Posterior vena cava (tissue), 2 donors: ENCODE results near the gene CYP2S1. TPM values are rescaled to one million over a fixed set of nuclear protein-coding genes. Genes with fewer than 3 reads are reported as not detected.
"Not testable (repeated sequence)": the region's sequence is repeated elsewhere in the genome, so short reads cannot be mapped to it uniquely, and the experiment has no call there.

Experiments used
- DNase-seq: peaks from one replicate; pipeline ENCODE4 v3.0.0-alpha.2; 2020; ENCODE audit warnings: low spot score
- intact Hi-C, 2 donors: fragments of 100-400 bp; cut with DNase I; formaldehyde crosslinking; loops; one replicate each; pipeline versions ENCODE4 v1.14.1 to v1.14.2; 2022 to 2023
- total RNA-seq, 2 donors: library from RNA; stranded (reverse); fragmentation: NEBNext Ultra II Directional; extraction: Animal tissue kit (Norgen Biotek cat#: 25700); gene quantifications; one replicate each; pipeline ENCODE4 v1.2.1, GENCODE V29; 2021
- donor health status: DM: yes; HTN: yes; CAD: no.
- donor health status: DM: yes; HTN: yes; CAD: no.

The CYP2S1 gene
- total RNA-seq, 2 donors from 2014 or later, result 1.2 to 1.4 TPM

DNA sequence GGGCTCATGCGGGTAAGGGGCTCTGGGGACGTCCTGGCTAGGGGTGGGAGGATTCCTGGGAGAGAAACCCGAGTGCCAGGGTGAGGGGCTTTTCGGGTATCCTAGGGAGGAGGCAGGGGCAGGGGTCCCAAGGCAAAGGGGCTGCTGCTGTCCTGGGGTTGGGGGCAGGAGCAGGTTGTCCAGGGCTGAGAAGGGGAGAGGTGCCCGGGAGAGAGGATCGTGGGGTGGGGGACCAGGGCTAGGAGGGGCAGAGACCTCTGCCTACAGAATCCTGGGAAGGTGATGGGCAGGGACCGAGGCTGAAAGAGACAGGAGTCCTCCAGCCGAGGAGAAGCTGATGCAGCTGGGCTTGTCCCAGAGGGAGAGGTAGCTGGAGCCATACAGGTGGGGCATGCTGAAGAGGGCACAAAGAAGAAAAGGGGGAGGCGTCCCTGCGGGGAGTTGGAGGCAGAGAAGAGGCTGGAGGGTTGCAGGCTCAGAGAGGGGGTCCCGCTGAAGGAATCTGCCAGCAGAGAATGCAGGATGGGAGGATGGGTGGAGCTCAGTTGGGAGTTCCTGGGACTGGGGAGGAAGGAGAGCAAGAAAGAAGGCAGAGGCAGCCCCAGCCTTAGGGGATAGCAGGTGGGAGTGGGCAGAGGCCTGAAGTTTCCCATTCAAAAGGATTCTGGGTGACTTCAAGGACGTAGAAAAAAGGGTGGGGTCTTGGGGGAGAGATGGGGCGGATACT lies 574 bp downstream of the CYP2S1 start:
- intact Hi-C loops, result no loop called here
- DNase-seq, result no peak

DNA sequence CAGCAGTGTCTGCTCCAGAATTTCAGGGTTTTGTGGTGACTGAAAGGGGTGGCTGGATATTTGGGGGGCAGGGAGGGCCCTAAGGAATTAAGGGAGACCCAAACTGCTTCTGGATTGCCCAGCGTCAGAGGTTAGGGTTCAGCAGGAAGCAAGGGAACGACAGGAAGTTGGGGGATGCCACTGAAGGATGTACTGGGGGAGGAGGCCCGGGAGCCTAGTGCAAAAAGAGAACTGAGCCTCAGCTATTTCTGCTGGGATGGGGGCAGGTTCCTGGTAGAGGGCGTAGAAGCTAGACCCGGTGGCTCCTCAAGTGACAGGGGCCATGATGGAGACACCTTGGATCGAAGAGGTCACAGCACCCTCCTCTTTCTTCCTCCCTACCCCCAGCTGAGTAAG lies 1.1 kb downstream of the CYP2S1 start:
- intact Hi-C loops, result no loop called here
- DNase-seq, result no peak

DNA sequence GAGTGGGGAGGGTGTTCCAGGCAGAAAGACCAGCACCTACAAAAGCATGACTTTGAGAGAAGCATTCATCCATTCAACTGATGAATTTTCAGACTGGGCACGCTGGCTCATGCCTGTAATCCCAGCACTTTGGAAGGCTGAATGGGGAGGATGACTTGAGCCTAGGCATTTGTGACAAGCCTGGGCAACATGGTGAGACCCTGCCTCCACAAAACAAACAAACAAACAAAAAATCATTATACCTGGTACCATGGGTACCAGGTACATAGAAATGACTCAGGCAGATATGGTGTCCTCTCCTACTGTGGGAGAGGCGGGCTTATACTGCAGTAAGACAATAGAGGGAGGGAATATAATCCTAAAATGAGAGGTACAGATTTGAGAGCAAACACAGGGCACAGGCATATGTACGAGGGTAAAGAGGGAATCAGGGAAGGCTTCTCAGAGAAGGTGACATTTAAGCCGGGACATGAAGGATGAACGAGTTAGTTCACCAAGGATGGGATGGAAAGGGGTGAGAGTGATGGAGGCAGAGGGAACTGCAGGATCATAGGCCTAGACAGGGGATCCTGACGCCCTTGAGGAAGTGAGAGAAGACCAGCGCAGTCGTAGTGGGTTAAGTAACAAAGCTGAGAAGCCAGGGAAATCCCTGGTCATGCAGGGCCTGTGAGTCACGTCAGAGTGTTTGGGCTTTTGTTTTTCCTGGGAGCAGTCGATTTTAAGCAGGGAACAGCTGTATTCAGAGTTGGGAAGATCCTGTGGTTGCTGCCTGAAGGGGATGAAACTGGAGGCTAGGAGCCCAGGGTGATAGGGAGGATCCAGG lies 2.9 kb downstream of the CYP2S1 start:
- DNase-seq, result no peak
- intact Hi-C loops, result no loop called here

DNA sequence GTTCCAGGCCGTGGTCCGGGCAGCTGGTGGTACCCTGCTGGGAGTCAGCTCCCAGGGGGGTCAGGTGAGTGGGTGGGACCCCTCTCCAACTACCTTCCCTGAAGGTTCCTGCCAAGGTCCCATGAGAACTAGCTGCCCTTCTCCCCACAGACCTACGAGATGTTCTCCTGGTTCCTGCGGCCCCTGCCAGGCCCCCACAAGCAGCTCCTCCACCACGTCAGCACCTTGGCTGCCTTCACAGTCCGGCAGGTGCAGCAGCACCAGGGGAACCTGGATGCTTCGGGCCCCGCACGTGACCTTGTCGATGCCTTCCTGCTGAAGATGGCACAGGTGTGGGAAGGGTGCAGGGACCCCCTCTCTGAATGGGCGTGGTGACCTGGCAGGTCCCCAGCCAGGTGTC lies 5.5 kb downstream of the CYP2S1 start:
- no peak for DNase-seq
- intact Hi-C loops, result no loop called here

DNA sequence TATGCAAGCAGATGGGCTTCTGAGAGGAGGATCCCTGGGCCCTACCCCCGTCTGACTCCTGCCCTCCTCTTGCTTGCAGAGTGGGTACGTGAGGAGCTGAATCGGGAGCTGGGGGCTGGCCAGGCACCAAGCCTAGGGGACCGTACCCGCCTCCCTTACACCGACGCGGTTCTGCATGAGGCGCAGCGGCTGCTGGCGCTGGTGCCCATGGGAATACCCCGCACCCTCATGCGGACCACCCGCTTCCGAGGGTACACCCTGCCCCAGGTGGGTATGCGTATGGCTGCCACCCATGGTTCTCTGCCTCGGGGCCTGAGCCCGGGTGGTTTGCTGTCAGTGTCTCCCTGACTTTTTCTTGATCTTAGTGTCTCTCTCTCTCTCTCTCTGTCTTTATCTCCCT lies 10.4 kb downstream of the CYP2S1 start:
- DNase-seq, result no peak
- intact Hi-C loops, result loop anchor here in 1 of 2 donors (5.0 kb wide), 1 partner anchor 59 kb away; the partner anchor contains the start of gene HNRNPUL1

DNA sequence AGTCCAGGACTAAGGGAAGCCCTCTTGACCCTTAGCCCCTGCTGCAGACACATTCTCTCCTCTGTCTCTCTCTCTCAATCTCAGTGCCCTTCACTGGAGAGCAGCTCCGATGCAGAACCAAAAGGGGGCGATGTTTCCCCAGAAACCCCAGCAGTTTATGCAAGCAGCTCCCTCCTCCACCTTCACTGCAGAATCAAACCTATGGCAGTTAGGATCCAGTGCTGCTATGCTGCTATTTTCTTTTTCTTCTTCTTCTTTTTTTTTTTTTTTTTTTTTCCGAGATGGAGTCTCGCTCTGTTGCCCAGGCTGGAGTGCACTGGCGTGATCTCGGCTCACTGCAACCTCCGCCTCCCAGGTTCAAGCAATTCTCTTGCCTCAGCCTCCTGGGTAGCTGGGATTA lies 11.3 kb downstream of the CYP2S1 start:
- DNase-seq, result not testable (repeated sequence)
- intact Hi-C loops, result loop anchor here in 1 of 2 donors (5.0 kb wide), 1 partner anchor 58 kb away; the partner anchor contains the start of gene HNRNPUL1

DNA sequence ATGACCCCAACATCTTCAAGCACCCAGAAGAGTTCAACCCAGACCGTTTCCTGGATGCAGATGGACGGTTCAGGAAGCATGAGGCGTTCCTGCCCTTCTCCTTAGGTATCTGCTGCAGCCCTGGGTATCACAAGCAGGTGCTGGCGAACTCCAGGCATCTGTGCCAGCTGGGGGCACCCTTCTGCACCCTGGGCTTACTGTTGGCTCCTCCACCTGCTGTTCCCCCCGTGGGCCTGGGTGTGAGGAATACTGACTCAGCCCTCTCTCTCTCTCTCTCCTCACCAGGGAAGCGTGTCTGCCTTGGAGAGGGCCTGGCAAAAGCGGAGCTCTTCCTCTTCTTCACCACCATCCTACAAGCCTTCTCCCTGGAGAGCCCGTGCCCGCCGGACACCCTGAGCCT lies 13.0 kb downstream of the CYP2S1 start:
- intact Hi-C loops, result loop anchor here in 1 of 2 donors (5.0 kb wide), 1 partner anchor 56 kb away; the partner anchor contains the start of gene HNRNPUL1
- DNase-seq, result no peak

DNA sequence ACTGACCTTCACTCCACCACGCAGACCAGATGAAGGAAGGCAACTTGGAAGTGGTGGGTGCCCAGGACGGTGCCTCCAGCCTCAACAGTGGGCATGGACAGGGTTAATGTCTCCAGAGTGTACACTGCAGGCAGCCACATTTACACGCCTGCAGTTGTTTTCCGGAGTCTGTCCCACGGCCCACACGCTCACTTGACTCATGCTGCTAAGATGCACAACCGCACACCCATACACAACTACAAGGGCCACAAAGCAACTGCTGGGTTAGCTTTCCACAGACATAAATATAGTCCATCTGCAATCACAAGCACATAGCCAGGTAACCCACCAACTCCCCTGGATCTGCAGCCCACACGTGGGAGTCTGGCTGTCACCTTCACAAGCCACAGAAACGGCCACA lies 13.4 kb downstream of the CYP2S1 start:
- DNase-seq, result no peak
- intact Hi-C loops, result loop anchor here in 1 of 2 donors (5.0 kb wide), 1 partner anchor 56 kb away; the partner anchor contains the start of gene HNRNPUL1

DNA sequence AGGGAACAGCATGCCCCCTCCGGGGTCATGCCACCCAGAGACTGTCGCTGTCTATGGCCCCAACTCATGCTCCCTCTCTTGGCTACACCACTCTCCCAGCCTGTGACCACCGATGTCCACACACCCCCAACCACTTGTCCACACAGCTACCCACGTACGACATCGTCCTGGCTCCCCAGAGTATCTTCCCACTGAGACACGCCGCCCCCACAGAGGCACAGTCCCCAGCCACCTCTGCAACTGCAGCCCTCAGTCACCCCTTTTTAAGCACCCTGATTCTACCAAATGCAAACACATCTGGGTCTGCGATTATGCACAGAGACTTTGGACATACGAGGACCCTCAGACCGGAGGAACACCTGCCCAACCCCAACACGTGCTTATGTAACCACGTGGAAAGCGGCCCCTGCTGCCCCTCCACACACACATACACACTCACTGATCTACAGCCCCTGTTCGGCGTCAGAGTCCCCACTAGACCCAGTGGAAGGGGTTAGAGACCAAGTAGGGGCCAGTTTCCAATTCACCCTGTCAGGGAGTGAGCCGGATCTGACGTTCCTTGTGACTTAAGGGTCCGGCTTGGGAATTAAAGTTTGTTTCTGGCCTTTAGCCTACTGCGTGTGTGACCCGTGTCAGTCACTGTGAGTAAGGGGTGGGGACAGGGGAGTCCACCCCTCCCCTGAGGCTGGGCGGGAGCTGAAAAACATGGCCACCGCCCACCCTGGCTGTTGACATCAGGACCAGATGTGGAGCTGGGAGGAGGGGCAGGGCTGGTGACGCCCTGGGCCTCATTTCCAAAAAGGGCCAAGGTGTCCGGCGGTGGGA lies 14.1 kb downstream of the CYP2S1 start:
- intact Hi-C loops, result loop anchor here in 1 of 2 donors (5.0 kb wide), 1 partner anchor 55 kb away; the partner anchor contains the start of gene HNRNPUL1
- DNase-seq, result peak; percentile 91

DNA sequence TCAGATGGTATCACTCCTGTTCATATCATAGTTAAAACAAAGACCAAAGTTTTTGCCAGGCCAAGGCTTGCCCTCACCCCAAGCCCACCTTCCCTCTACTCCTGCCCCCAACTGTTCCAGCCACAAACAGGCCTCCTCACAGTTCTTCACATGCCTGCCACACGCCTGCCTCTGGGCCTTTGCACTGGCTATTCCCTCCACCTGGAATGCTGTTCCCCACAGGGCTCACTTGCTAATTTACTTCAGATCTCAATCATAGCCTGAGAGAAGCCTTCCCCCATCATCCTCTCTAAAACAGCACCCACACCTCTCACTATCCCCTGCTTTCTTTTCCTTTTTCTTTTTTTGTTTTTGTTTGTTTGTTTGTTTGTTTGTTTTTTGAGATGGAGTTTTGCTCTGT lies 21.1 kb downstream of the CYP2S1 start:
- intact Hi-C loops, result no loop called here

DNA sequence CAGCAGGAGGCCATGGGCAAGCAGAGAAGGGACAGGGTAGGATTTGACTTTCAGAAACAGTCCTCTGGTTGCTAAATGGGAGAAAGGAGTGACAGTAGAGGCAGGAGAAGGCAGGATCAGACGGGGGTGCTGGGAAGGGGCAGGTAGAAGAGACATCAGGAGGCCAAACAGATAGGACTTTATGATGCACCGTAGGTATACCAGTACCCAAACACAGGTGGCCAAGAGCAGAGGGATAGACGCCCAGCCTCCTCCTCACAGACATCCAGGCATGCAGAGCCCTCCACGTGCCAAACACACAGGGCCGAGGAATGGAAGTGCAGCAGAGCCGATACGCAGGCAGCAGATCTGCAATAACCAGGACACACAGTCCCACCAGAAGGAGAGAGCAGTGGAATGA lies 24.7 kb downstream of the CYP2S1 start:
- DNase-seq, result no peak
- intact Hi-C loops, result no loop called here

More for the DNA sequence above, 21.1 kb downstream of the CYP2S1 start:
- no peak for DNase-seq

DNA sequence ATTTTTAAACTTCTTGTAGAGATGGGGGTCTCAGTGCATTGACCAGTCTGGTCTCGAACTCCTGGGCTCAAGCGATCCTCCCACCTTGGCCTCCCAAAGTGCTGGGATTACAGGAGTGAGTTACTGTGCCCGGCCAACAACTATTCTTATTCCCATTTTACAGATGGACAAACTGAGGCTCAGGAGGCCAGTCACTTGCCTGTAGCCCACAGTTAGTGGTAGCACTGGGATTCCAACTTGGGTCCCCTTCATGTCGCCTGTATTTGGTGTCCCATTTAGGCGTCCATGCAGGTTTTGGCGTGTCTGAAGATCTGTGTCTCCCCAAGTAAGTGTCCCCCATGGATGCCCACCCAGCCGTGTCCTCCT lies 25.2 kb downstream of the CYP2S1 start:
- no peak for DNase-seq
- intact Hi-C loops, result no loop called here

DNA sequence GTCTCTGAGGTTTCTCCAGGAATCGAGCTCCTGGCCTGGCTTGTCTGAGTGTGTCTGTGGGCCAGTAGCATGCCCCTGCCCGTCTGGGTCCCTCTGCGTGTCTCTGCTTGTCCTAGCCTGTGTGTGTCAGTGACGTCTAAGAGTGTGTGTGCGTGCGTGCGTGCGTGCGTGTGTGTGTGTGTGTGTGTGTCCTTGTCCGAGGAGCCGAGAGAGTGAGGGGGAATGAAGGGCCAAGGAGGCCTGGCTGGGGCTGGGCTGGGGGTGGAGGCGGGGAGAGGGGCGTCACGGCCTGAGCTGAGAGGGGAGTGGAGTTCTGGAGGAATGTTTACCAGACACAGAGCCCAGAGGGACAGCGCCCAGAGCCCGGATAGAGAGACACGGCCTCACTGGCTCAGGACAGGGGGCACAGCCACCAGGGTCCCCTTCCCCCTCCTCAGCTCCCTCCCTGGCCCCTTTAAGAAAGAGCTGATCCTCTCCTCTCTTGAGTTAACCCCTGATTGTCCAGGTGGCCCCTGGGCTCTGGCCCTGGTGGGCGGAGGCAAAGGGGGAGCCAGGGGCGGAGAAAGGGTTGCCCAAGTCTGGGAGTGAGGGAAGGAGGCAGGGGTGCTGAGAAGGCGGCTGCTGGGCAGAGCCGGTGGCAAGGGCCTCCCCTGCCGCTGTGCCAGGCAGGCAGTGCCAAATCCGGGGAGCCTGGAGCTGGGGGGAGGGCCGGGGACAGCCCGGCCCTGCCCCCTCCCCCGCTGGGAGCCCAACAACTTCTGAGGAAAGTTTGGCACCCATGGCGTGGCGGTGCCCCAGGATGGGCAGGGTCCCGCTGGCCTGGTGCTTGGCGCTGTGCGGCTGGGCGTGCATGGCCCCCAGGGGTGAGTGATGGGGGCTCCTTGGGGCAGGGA lies 25.8 kb downstream of the CYP2S1 start, which contains the start of gene AXL:
Gene AXL, plus strand, starts transcription at position 609 of the 893 bp plus-strand sequence. Its CDS starts 170 bp downstream, at position 779.
- DNase-seq, result peak; percentile 95
- intact Hi-C loops, result no loop called here

DNA sequence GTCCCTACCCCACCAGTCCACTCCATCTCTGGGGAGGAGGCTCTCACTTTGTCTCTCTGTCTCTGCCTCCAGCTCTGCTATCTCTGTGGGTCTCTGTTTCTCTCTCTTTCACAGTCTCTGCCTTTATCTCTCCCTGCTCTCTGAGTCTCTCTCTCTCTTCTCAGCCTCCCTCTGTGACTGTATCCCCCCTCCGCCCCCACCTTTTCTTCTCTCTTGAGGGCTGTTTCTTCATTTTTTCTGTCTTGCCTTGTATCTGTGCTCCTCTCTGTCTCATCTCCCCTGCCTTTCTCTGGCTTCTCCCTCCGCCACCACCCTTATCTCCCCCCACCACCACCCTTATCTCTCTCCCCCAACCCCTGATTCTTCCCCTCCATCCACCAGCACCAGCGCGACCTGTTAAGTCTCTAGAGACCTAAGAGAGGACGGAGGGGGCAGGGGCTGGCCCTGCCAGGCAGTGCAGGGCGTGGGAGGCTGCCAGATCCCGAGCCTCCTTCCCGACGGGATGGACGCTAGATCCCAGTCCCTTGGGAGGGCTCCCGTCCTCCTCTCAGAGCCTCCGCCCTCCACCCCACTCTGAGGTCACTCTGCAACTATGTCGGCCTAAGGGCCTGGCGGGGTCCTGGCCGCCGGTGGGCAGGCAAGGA lies 27.0 kb downstream of the CYP2S1 start:
- peak; percentile 87 for DNase-seq
- intact Hi-C loops, result no loop called here

DNA sequence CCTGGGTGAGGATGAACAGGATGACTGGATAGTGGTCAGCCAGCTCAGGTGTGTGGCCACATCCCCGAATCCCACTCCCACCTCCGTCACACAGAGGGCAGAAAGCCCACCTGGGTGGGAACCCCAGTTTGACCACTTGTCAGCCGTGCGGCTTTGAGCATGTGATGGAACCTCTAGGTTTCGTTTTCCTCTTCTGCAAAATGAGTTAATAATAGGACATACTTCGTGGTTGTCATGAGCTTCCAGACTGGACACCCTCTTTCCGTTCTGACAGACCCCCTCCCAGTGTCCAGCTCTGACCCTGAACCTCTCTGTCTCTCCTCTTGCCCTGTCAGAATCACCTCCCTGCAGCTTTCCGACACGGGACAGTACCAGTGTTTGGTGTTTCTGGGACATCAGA lies 27.8 kb downstream of the CYP2S1 start:
- DNase-seq, result no peak
- intact Hi-C loops, result no loop called here

DNA sequence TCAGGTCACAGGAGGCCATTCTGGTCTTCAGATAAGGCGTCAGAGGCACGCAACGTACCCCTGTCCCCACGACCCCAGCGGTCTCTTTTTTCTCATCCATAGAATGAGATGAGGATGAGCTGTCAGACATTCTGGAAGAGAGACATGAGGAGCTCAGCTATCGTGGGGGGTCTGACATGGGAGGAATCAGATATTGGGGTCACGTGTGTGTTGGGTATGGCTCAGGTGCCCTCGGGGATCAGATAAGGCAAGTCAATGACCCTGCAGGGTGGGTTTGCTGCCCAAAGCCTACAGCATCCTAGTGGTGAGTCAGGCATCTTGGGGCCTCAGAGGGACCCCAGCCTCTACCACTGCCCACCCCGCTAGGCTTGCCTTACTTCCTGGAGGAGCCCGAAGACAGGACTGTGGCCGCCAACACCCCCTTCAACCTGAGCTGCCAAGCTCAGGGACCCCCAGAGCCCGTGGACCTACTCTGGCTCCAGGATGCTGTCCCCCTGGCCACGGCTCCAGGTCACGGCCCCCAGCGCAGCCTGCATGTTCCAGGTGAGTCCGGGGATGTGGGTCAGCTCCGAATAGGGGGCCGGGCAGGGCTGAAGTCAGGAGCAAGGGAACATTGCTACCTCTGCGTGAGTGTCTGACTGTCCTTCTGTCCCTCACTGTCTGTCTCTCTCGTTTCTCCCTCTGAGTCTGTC lies 28.6 kb downstream of the CYP2S1 start:
- no peak for DNase-seq
- intact Hi-C loops, result no loop called here

DNA sequence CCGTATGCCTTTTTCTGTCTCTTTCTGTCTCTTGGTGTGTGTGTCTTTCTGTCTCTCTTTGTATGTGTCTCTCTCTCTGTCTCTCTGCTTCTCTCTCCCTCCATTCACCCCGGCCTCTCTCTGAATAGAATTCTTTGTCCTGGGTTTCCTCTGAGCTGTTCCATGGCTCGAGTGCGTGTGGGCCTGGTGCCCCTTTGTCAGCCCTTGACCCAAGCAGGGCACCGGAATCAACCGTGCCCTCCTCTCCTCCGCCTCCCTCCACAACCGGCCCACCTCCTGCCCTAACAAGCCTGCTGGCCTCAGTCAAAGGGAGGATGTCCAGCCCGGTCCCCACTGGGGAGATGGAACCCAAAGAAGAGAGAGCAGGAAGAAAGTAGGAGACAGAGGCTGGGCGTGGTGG lies 29.2 kb downstream of the CYP2S1 start:
- intact Hi-C loops, result no loop called here
- DNase-seq, result no peak
